ENCODE measurements around the gene LMF1.

The LMF1 gene

DNA sequence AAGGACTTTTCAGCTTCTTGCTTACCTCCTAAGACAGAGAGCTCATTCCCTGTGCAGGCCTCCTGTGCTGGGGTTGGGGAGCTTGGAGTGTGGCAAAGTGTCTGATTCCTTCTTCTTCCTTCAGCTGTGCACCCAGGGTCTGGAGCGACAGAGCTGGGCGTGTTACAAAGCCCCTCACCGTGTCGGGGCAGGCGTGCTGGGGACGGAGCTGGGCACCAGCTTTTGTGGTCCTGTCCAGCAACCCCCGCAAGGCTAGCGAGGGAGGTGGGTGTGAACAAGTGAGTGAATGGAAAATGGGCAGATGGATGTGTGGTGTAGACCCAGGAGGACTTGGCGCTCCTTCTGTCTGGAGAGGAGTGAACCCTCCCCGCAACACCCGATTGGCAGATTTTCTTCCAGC lies 34.5 kb upstream of the LMF1 start:
- Histone ChIP-seq H4K20me1 (ENCODE audit: control insufficient read depth, insufficient read depth, low read depth, low read length) (no peaks in the 10 kb centered on the region), H3K9me2 (replicated peaks; ENCODE audit: control insufficient read depth, low read length) (no peaks in the 10 kb centered on the region), H3K4me2 (ENCODE audit: low read length) (no peak overlapping the region), H3K36me3 (ENCODE audit: control insufficient read depth, low read length) (no peaks in the 10 kb centered on the region), H3F3A (ENCODE audit: control insufficient read depth, insufficient read depth) (no peaks in the 10 kb centered on the region), H3K79me2 (ENCODE audit: control insufficient read depth, low read length) (no peaks in the 10 kb centered on the region), H3K4me3 (ENCODE audit: low read length) (no peak overlapping the region), H3K27me3 (ENCODE audit: control insufficient read depth, low read length) (no peaks in the 10 kb centered on the region), H3K4me1 (ENCODE audit: control insufficient read depth, low read length) (no peaks in the 10 kb centered on the region), H3K27ac (ENCODE audit: low read depth, low read length) (no peak overlapping the region), H3K9me3 (ENCODE audit: control insufficient read depth, insufficient read depth, low read length) (no peaks in the 10 kb centered on the region)
- TF ChIP-seq EZH2phosphoT487 (IDR thresholded peaks at IDR 0.05; ENCODE audit: borderline replicate concordance, low read length): no peak

GRCh38 chr16:1003391-1004347 lies 32.9 kb upstream of the LMF1 start:
- no peaks in the 10 kb centered on the region for H3K9me2 ChIP-seq (replicated peaks; ENCODE audit: control insufficient read depth, low read length)
- H3K9me3 ChIP-seq (ENCODE audit: control insufficient read depth, insufficient read depth, low read length): no peaks in the 10 kb centered on the region
- no peak overlapping the region for H3K4me2 ChIP-seq (ENCODE audit: low read length)
- no peaks in the 10 kb centered on the region for H4K20me1 ChIP-seq (ENCODE audit: control insufficient read depth, insufficient read depth, low read depth, low read length)
- H3F3A ChIP-seq (ENCODE audit: control insufficient read depth, insufficient read depth): no peaks in the 10 kb centered on the region
- H3K27me3 ChIP-seq (ENCODE audit: control insufficient read depth, low read length): no peaks in the 10 kb centered on the region
- no peaks in the 10 kb centered on the region for H3K36me3 ChIP-seq (ENCODE audit: control insufficient read depth, low read length)
- no peak overlapping the region for H3K27ac ChIP-seq (ENCODE audit: low read depth, low read length)
- no peaks in the 10 kb centered on the region for H3K79me2 ChIP-seq (ENCODE audit: control insufficient read depth, low read length)
- H3K4me3 ChIP-seq (ENCODE audit: low read length): no peak overlapping the region
- no peaks in the 10 kb centered on the region for H3K4me1 ChIP-seq (ENCODE audit: control insufficient read depth, low read length)
- TF ChIP-seq CTCF (IDR thresholded peaks at IDR 0.05; ENCODE audit: low read depth, low read length, poor library complexity, severe bottlenecking): no peak
- TF ChIP-seq EZH2phosphoT487 (IDR thresholded peaks at IDR 0.05; ENCODE audit: borderline replicate concordance, low read length): no peak

DNA sequence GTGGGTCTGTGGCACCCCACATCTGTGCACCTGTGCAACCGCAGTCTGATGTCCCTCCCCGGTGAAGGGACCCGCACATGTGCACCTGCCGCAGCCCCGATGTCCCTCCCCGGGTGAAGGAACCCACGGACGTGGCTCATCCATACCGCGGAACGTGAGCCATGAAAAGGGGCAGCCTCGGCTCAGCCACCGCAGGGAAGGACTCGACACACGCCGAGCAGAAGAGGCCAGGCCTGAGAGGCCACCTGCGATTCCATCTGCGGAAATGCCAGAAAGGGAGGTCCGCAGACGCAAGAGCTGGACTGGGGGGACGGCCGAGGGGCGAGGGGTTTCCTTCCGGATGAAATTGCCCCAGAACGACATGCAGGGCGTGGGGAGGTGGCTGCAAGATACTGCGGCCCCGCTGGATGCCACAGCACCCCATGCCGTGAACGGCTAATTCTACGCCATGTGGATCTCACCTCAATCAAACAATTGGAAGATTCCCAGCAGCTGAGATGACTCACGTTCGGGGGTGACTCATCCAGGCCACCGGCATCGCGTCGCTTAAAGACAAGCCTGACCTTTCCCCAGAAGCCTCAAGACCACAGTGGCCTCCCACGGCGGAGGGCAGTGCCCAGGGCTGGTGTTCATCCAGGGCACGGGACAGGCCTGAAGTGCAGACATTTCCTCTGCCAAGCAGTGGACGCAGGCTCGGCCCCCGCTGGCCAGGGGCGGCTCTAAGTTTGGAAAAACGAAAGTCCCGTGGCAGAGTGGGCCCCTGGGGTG lies 31.8 kb upstream of the LMF1 start:
- Histone ChIP-seq H3K4me2 (ENCODE audit: low read length) (no peak overlapping the region), H3K4me3 (ENCODE audit: low read length) (no peak overlapping the region)

More for the DNA sequence above, 31.8 kb upstream of the LMF1 start:
- H3K9me2 ChIP-seq (replicated peaks; ENCODE audit: control insufficient read depth, low read length): no peaks in the 10 kb centered on the region
- H3F3A ChIP-seq (ENCODE audit: control insufficient read depth, insufficient read depth): no peaks in the 10 kb centered on the region
- peaks cover 7% of the 10 kb centered on the region; the same call in 1 of the 2 replicates for H3K27me3 ChIP-seq (ENCODE audit: control insufficient read depth, low read length)
- no peaks in the 10 kb centered on the region for H3K4me1 ChIP-seq (ENCODE audit: control insufficient read depth, low read length)
- H3K79me2 ChIP-seq (ENCODE audit: control insufficient read depth, low read length): no peaks in the 10 kb centered on the region
- H3K27ac ChIP-seq (ENCODE audit: low read depth, low read length): no peak overlapping the region
- no peaks in the 10 kb centered on the region for H3K9me3 ChIP-seq (ENCODE audit: control insufficient read depth, insufficient read depth, low read length)
- no peaks in the 10 kb centered on the region for H3K36me3 ChIP-seq (ENCODE audit: control insufficient read depth, low read length)
- H4K20me1 ChIP-seq (ENCODE audit: control insufficient read depth, insufficient read depth, low read depth, low read length): no peaks in the 10 kb centered on the region
- TF ChIP-seq CTCF (IDR thresholded peaks at IDR 0.05; ENCODE audit: low read depth, low read length, poor library complexity, severe bottlenecking) (no peak), EZH2phosphoT487 (IDR thresholded peaks at IDR 0.05; ENCODE audit: borderline replicate concordance, low read length) (no peak)

Measured in DOHH2 (cell line).